ENCODE results near the gene FOXP1. TPM values are rescaled to one million over a fixed set of nuclear protein-coding genes. Genes with fewer than 3 reads are reported as not detected.

Gene FOXP1
- total RNA-seq, 1 experiment from 2014 or later: 58.4 TPM

DNA sequence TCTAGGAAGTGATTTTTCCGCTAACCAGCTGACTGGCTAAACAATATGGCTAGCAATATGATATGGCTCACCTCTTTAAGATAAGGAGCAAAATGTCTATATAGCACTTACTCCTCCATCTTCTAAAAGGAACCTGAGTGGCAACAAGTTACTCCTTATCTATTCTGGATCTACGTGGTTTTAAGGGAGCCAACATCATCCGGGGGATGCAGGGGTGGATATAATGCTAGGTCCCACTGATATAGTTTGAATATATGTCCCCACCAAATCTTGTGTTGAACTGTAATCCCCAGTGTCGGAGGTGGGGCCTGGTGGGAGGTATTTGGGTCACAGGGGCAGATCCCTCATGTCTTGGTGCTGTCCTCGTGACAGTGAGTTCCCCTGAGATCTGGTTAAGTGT, 500.7 kb downstream of the FOXP1 start:
- H3K4me1 ChIP-seq (ENCODE audit: insufficient read depth, low read length, poor library complexity, severe bottlenecking): peaks cover 16% of the 10 kb centered on the region
- CTCF ChIA-PET: no interaction called here
- no peak overlapping the region for H3K4me3 ChIP-seq (ENCODE audit: low read depth, low read length, poor library complexity, severe bottlenecking)
- no peak for DNase-seq (ENCODE audit: low spot score)
- TF ChIP-seq EZH2 (IDR thresholded peaks at IDR 0.05; ENCODE audit: borderline replicate concordance, low read depth, low read length, poor library complexity, severe bottlenecking): no peak
- intact Hi-C loops (cut with micrococcal nuclease; ENCODE audit: unreplicated experiment): no loop called here
- no peak overlapping the region for H3K27ac ChIP-seq (ENCODE audit: low read depth, low read length, poor library complexity, severe bottlenecking)
- no peaks in the 10 kb centered on the region for H3K27me3 ChIP-seq (replicated peaks; ENCODE audit: insufficient read depth, low read depth, low read length, poor library complexity)
- no TSS peak for BruUV-seq (replicated peaks)
- no peaks in the 10 kb centered on the region for H3K36me3 ChIP-seq (ENCODE audit: insufficient read depth, low read length, poor library complexity, severe bottlenecking)
- POLR2A ChIA-PET (ENCODE audit: low non-redundant PET): no interaction called here
- H3K9me3 ChIP-seq (ENCODE audit: low read depth, low read length, poor library complexity, severe bottlenecking): no peaks in the 10 kb centered on the region

DNA sequence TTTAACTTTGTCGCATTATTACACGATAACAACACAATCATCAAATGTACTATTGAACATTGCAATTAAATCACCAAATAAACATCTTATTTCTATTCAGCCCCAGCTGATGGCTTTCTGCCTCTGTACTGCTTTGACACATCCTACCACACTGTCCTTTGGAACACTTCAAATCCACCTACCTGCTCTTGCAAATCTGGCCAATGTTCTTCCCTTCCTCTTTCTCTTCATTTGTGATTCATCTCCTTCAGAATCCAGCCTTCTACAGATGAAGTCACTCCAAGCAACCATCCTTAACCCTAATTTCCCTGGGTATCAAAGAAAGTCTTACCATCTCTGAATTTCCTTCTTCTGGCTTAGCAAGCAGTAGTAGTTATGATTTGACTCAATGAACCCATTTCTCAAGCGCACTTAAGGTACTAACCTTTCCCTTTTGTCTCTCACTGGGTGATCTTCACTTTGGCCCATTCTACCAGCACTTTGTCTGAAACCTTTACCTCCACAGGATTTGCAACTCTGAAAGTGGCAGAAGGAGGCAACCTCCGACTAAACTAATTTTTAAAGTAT, 502.9 kb downstream of the FOXP1 start:
- intact Hi-C loops (cut with micrococcal nuclease; ENCODE audit: unreplicated experiment): no loop called here

DNA sequence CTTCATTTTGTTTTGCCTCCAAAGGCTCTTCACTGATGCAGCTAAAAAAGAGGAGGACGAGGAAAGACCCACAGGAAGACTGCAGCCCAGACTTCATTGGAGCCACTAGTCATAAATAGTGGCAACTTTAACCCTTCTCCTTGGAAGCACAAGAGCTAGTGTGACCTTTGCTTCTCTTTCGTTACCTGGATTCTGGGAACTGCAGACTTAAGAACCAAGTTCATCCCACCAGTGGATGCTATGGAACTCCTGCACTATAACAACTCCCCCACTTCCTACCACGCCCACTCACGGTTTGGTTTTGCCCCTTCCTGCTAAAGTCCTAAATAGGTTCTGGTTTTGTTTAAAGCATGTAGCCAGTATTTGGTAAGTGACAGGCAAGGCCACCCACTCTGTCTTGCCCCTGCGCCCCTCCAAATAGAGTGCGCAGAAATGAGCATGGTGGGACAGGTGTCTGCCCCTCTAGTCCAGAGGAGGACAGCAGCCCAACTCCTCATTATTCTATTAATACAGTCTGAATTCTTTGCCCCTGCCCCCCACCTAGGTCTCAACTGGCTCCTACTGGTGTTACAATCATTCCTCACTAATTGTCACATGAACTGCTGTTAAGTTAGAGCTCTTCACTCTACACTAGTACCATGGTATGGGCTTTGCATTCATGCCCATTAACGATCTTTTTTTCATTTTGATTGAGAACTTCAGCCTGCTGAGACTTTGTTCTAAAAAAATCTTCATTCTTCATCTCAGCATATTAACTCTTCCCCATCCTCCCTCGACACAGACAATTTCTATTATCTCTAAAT, 504.6 kb downstream of the FOXP1 start:
- Histone ChIP-seq H3K4me3 (ENCODE audit: low read depth, low read length, poor library complexity, severe bottlenecking) (no peak overlapping the region), H3K27ac (ENCODE audit: low read depth, low read length, poor library complexity, severe bottlenecking) (no peak overlapping the region), H3K36me3 (ENCODE audit: insufficient read depth, low read length, poor library complexity, severe bottlenecking) (no peaks in the 10 kb centered on the region), H3K27me3 (replicated peaks; ENCODE audit: insufficient read depth, low read depth, low read length, poor library complexity) (no peaks in the 10 kb centered on the region), H3K9me3 (ENCODE audit: low read depth, low read length, poor library complexity, severe bottlenecking) (no peaks in the 10 kb centered on the region), H3K4me1 (ENCODE audit: insufficient read depth, low read length, poor library complexity, severe bottlenecking) (peaks cover 16% of the 10 kb centered on the region)
- ChIA-PET POLR2A (ENCODE audit: low non-redundant PET) (no interaction called here), CTCF (no interaction called here)
- no TSS peak for BruUV-seq (replicated peaks)
- intact Hi-C loops (cut with micrococcal nuclease; ENCODE audit: unreplicated experiment): no loop called here
- DNase-seq (ENCODE audit: low spot score): no peak
- TF ChIP-seq EZH2 (IDR thresholded peaks at IDR 0.05; ENCODE audit: borderline replicate concordance, low read depth, low read length, poor library complexity, severe bottlenecking): no peak
- TF ChIP-seq, protein P1, sequence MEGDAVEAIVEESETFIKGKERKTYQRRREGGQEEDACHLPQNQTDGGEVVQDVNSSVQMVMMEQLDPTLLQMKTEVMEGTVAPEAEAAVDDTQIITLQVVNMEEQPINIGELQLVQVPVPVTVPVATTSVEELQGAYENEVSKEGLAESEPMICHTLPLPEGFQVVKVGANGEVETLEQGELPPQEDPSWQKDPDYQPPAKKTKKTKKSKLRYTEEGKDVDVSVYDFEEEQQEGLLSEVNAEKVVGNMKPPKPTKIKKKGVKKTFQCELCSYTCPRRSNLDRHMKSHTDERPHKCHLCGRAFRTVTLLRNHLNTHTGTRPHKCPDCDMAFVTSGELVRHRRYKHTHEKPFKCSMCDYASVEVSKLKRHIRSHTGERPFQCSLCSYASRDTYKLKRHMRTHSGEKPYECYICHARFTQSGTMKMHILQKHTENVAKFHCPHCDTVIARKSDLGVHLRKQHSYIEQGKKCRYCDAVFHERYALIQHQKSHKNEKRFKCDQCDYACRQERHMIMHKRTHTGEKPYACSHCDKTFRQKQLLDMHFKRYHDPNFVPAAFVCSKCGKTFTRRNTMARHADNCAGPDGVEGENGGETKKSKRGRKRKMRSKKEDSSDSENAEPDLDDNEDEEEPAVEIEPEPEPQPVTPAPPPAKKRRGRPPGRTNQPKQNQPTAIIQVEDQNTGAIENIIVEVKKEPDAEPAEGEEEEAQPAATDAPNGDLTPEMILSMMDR (conservative IDR thresholded peaks at IDR 0.05; ENCODE audit: low read depth, low read length): no peak

More for the DNA sequence above, 502.9 kb downstream of the FOXP1 start:
- TF ChIP-seq, protein P1 (conservative IDR thresholded peaks at IDR 0.05; ENCODE audit: low read depth, low read length): no peak
- TF ChIP-seq EZH2 (IDR thresholded peaks at IDR 0.05; ENCODE audit: borderline replicate concordance, low read depth, low read length, poor library complexity, severe bottlenecking): no peak
- no peak overlapping the region for H3K4me3 ChIP-seq (ENCODE audit: low read depth, low read length, poor library complexity, severe bottlenecking)
- no TSS peak for BruUV-seq (replicated peaks)
- ChIA-PET POLR2A (ENCODE audit: low non-redundant PET) (no interaction called here), CTCF (no interaction called here)
- H3K9me3 ChIP-seq (ENCODE audit: low read depth, low read length, poor library complexity, severe bottlenecking): no peaks in the 10 kb centered on the region
- no peak overlapping the region for H3K27ac ChIP-seq (ENCODE audit: low read depth, low read length, poor library complexity, severe bottlenecking)
- H3K27me3 ChIP-seq (replicated peaks; ENCODE audit: insufficient read depth, low read depth, low read length, poor library complexity): no peaks in the 10 kb centered on the region
- no peaks in the 10 kb centered on the region for H3K36me3 ChIP-seq (ENCODE audit: insufficient read depth, low read length, poor library complexity, severe bottlenecking)
- no peak for DNase-seq (ENCODE audit: low spot score)
- peaks cover 16% of the 10 kb centered on the region for H3K4me1 ChIP-seq (ENCODE audit: insufficient read depth, low read length, poor library complexity, severe bottlenecking)
